Measurements from ENCODE around the gene ZNF480.

DNA sequence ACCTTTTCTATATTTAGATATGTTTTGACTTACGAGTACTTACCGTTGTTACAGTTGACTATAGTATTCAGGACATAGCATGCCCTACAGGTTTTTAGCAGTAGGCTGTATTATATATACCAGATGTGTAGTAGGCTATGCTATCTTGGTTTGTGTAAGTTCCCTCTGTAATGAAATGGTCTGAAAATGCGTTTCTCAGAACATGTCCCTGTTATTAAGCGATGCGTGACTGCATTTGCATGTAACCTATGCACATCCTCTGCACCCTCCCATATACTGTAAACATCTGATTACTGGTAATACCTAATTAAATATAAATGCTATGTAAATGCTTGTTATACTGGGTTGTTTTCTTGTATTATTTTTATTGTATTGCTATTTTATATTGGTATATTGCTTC is 21.0 kb upstream of the ZNF480 start:
- no peak for TF ChIP-seq CHD2 (IDR thresholded peaks at IDR 0.05; ENCODE audit: low read length)
- no peak for TF ChIP-seq POLR2A (IDR thresholded peaks at IDR 0.05; ENCODE audit: control extremely low read depth in 1 of 2, low read depth in 2 of 2, low read length in 2 of 2)
- TF ChIP-seq MAFK (IDR thresholded peaks at IDR 0.05; ENCODE audit: low read depth, low read length): no peak
- no peak for TF ChIP-seq POLR2AphosphoS5 (IDR thresholded peaks at IDR 0.05; ENCODE audit: low read depth, low read length)
- TF ChIP-seq, protein P1, sequence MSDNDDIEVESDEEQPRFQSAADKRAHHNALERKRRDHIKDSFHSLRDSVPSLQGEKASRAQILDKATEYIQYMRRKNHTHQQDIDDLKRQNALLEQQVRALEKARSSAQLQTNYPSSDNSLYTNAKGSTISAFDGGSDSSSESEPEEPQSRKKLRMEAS (IDR thresholded peaks at IDR 0.05): no peak

All from H1 (cell line).